NCI-H526 treated with DMSO at 0.1 percent for 48 hours (cell line): Measurements from ENCODE around the gene GPR137C.

ENCODE experiments used
- DNase-seq: peaks from one replicate; lab custom pipeline; 2025; lab: John Stamatoyannopoulos, UW

GPR137C gene

GRCh38 chr14:52678591-52678990 is 126.0 kb downstream of the GPR137C start:
- no peak for DNase-seq

- no peak for DNase-seq
Observed at GRCh38 chr14:52683985-52684520, 131.4 kb downstream of the GPR137C start.

GRCh38 chr14:52686176-52686575 is 133.5 kb downstream of the GPR137C start:
- no peak for DNase-seq
